RPMI7951 (cell line): ENCODE data around the gene BICD1. TPM values are rescaled to one million over a fixed set of nuclear protein-coding genes. Genes with fewer than 3 reads are reported as not detected.
"Not testable (repeated sequence)": the region's sequence is repeated elsewhere in the genome, so short reads cannot be mapped to it uniquely, and the experiment has no call there.

Source experiments
- DNase-seq: peaks from one replicate; pipeline ENCODE4 v3.0.0-alpha.2; 2012; ENCODE audit warnings: low read depth
- total RNA-seq: library from RNA; depleted of rRNA; stranded (reverse); fragments of >200 nt; shearing (Covaris generic); gene quantifications from 2 replicates; pipeline ENCODE4 v1.2.3, GENCODE V29; 2014

BICD1 gene
- total RNA-seq, 1 experiment from 2014 or later, result 15.1 TPM

DNA sequence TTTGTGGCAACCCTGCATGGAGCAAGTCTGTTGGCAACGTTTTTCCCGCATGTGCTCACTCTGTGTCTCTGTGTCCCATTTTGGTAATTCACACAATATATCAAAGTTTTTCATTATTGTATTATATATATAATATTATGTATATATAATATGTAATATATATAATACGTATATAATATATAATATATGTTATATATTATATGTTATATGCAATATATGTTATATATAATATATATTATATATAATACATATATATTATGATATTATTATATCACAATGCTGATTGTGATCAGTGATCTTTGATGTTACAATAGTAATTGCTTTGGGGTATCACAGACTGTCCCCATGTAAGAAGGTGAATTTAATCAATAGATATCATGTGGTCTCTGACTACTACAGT lies 84.8 kb downstream of the BICD1 start:
- DNase-seq, result no peak

DNA sequence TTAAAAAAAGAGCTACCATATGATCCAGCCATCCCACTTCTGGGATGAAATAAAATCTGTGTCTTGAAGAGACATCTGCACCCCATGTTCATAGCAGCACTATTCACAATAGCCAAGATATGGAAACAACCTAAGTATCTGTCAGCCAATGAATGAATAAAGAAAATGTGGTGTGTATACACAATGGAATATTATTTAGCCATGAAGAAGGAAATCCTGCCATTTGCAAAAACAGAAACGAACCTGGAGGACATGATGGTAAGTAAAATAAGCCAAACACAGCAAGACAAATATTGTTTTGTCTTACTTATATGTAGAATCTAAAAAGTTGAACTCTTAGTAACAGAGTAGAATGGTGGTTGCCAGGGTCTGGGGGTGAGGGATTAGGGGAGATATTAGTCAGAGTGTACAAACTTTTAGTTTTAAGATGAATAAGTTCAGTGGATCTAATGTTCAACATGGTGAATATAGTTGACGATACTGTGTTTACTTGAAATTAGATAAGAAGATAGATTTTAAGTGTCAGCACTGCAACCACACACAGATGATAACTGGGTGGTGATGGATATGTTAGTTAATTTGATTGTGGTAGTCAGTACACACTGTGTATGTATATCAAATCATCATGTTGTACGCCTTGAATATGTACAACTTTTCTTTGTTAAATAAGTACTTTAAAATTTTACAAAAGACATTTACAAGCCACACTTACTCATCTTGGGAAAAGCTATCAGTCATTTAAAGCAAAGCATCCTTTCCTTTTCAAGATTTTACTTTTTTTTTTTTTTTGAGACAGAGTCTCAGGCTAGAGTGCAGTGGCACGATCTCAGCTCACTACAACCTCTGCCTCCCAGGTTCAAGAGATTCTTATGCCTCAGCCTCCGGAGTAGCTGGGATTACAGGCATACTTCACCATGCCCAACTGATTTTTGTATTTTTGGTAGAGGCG lies 89.9 kb downstream of the BICD1 start:
- no peak for DNase-seq

DNA sequence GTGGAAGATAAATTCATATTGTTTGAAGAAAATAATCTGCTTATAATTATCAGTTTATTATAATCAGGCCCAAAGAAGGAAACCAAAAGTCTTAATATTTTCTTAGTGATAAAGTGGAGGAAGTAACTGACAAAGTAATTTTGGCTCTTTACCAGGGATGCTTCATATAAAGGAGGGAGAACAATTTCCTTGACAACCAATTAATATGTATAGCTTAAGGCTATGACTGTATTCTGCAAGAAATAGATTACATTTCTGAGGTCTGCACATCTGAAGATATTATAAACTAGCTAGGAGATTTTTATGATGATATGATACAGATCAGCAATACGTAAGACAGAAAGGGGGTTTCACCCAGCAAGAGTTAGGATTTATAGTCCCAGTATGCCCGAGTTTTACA lies 90.8 kb downstream of the BICD1 start:
- peak; percentile 4 for DNase-seq

DNA sequence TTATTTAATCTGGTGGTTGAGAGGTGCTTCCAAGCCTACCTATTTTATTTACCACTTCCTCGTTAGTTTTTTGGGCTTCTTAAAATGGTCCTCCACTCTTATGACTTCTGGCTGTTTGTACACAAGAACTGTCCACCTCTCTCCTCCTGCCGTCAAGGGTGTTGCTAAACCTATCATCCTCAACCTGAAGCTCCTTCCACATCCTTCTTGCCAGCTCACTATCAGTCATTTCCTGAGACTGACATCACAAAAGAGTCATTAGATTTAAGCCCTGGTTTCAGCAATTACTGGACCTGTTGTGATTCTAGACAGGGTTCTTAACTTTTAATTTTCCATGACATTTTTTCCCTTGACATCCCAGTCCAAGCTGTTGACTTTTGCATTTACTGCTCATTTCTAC lies 91.9 kb downstream of the BICD1 start:
- peak; percentile 56 for DNase-seq

DNA sequence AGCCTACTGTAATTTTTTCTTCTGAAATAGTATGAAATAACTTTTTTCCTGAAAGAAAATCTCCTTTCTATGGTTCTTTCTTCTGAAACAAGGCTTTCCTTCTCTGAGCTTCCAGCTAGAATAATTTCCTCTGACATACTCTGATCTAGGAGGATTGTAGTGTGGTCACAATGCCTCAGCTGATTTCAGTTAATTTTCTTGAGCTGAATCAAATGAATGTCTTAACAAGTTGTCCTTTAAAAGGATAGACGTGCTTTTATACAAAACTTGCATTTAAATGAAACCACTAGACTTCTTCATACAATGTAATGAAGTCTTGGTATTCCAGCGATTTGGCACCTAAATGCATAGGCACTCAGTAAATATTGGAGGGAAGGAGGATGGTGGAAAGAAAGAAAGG lies 94.4 kb downstream of the BICD1 start:
- DNase-seq, result peak; percentile 22

DNA sequence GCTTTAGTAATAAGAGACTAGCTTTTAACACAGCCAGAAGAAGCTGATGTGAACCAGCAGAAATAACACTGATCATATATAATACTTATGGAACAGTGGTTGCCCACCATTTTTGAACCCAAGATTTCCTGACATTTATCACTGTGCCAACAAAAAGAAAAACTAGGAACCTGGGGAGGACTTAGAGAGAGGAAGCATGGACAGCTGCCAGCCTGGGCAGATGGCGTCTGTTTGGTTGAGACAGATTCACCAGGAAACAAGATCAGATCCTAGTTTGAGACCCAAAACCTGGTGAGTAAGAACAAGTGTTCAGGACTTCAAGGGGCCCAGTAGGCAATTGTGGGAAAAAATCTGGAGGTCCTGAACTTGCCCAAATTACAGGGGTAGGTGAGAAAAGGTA lies 95.3 kb downstream of the BICD1 start:
- DNase-seq, result peak; percentile 10

DNA sequence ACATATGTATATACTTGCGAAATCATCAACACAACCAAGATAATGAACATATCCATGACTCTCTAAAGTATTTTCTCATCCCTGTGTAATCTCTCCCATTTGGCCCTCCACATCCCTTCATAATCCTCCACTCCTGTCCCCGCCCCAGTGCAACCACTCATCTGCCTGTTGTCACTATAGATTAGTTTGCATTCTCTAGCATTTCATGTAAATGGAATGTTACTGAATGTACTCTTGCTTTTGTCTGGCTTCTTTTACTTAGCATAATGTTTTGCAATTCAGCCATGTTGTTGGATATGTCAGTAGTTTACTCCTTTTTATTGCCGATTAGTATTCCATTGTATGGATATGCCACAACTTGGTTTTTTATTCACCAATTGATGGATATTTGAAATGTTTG lies 99.1 kb downstream of the BICD1 start:
- DNase-seq, result no peak

DNA sequence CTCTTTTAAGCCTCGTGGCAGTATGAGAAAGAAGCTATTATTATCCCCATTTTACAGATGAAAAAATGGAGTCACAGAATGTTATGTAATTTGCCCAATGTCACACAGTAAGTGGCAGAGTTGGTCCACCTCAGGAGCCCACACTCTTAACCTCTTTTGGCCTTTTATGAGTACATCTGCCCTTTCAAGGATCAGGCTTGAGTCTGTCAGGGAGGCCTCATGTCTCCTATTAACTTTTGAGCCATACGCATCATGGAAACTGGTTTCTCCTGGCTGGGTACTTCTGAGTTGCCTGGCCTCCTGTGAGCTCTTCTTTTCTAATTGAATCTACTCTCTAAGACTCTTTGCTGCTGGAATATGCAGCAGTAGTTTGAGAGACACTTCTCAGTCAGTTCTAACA lies 101.7 kb downstream of the BICD1 start:
- no peak for DNase-seq

DNA sequence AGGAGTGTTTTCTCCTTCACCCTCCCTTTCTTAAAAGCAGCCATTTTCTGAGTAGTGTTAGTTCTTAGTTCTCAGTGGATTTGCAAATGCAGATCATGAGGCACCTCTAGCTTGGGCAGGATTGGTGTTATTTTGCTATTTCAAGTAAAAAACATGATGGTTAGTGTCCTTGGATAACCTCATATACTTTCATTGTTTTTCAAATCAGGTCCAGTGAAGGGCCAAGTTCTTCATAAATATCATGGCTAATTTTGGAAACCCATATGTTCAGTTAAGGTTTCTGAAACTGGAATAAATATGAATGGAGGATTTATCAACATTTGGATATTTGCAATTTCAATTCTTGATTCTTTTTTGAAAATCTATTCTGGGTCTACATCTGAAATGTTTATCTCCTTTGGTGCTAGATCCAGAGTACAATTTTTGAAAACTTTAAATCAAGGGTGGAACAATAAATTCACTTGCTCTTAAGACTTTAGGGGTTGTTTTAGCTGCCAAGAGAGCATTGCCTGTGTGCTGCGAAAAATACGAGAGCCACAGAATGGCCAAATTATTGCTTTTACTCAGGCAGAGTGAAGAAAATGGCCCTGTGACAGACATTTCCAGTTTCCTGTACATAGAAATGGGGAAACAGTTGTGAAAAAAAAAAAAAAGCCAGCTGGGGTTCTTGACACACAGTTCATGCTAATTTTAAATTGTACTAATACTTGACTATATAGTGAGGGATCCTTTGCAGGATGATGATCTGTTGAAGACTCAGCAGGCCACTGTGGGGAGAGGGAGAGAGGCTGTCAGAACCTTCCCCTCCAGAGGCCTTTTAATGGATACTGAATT lies 104.6 kb downstream of the BICD1 start:
- DNase-seq, result no peak

DNA sequence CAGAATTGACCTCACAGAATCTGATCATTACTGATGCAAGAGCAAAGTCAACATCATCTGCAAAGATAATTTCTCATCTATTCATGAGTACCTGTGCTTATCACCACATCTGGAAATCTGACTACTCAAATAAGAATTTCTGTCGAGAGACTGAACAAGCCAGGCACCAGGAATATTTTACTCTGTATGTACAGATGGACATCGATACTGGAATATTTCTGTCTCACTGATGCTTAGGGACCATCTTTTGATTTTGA lies 105.2 kb downstream of the BICD1 start:
- no peak for DNase-seq

DNA sequence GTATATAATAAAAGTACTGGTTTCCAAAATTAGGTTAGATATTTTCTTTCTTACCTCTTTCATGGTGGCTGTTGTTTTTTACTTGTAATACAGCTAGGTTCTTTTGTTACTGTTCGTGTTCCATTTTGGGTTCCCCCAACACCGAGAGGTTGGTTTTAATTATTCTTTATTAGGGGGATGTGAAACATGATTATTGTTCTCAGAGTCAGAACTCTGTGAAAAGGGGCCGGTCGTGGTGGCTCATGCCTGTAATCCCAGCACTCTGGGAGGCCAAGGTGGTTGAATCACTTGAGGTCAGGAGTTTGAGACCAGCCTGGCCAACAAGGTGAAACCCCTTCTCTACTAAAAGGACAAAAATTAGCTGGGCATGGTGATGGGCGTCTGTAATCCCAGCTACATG lies 108.1 kb downstream of the BICD1 start:
- DNase-seq, result no peak

DNA sequence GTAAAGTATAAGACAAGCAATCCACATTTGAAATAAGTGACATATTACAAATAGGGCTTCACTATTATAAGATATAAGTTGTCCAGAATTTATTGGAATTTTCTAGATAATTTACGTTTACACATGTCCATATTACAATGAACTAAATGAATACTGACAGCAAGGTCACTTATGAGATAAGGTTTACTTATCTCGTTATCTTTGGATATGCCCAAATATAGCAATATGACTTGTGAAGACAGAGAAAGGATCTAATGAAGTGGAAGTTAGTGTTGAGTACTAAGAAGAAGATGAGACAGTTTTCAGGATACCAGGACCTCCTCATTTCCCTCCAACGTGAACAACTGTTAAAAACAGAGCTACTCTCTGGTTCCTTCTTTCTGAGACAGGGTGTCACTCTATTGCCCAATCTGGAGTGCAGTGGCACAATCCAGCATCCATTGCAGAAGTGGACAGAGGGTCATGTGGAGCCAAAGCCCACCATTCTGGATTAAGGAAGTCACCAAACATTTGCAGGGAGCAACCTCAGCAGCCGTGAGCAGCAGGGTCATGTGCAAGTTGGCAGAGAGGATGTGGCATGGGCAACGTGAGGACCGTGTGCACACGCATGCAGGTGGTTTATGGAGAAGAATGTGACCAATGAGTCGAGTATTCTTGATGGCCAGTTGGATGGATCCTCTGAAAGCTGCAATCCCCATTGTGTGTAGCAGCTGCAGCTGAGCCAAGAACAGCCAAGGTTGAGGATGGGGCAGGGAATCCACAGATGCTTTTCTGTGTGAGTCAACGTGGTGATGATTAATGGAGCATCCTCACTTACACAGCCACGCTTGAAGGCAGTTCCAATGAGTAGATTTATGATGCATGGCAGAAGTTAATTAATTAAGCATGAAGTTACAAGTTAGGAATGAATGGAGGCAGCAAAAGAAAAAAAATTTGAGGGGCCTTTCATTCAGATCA lies 111.0 kb downstream of the BICD1 start:
- DNase-seq, result peak; percentile 90

DNA sequence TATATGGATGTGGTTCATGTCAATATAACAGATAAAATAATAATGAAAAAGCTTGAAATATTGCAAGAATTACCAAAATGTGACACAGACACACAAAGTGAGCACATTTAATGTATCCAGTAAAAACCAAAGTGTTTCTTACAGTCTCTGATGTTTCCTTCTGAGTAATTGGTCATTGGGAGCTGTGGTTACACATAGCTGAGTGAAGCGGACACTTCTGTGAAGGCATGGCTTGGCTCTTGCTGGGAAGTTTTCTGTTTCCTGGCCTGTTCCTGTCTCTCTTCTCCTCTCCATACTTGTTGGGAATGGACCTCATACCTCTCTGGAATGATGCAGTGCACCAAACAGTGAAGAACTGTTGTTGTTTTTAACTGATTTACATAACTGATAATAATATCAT lies 117.3 kb downstream of the BICD1 start:
- DNase-seq, result no peak

DNA sequence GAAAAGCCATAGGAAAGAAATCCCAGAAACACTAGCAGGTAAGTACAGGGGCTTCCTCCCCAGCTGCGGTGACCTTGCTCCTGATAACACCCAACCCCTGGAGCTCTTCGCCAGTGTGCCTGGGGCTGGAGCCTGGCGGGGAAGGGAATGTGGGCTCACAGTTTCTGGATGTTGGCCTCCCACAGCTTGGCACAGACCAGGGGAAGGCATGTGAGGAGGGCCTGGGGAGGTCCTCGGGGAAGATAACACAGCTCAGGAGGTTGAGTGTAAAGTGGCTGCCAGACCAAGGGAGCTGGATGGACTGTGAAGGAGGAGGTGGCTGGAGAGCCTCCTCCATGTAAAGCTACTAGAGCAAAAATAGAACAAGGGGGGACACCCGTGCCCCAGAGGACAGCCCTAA lies 120.1 kb downstream of the BICD1 start:
- DNase-seq, result no peak

DNA sequence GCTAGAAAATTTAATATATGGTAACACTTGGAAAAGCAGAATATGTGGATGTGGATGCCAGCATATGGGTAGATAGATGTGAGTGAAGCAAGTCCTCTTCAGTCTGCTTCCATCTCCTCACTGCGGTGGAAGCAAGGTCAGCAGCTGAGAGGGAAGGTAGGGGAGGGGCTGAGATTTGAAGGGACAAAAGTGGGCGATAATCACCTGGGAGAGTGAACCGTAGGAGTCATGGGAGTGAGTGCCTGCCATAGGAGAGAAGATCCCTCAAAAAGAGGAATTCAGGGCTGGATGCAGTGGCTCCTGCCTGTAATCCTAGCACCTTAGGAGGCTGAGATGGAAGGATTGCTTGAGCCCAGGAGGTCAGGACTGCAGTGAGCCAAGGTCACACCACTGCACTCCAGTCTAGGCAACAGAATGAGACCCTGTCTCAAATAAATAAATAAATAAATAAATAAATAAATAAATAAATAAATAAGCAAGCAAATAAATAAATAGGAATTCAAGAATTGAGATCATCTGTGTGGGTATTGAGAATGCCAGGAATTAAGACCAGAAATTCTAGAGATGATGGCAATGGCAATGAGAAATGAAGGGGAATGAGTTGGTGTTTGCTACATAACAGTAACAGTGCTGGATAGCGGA lies 123.4 kb downstream of the BICD1 start:
- no peak for DNase-seq

DNA sequence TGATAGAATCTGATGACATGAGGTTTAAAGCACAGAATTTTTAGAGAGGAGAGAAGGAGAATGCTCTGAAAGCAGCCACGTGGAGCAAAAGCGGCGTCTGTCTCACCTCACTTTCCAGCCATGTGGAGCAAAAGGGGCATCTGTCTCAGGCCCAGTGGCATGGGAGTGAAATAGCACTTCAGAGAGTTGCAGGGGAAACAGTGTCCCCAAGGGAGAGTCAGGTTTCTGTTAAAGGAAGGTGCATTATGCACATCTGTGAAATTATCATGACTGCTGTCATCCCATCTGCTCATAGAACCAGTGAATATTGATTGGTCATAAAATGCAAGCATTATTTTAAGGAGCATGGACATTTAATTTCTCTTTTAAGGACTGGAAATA lies 124.0 kb downstream of the BICD1 start:
- DNase-seq, result no peak

DNA sequence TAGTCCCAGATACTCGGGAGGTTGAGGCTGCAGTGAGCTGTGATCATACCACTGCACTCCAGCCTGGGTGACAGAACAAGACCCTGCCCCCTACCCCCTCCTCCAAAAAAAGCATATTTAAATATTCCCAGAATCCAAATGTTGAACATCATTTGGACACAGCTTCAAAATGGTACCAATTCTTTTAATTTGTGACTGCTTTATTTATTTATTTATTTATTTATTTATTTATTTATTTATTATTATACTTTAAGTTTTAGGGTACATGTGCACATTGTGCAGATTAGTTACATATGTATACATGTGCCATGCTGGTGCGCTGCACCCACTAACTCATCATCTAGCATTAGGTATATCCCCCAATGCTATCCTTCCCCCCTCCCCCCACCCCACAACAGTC lies 124.7 kb downstream of the BICD1 start:
- not testable (repeated sequence) for DNase-seq

DNA sequence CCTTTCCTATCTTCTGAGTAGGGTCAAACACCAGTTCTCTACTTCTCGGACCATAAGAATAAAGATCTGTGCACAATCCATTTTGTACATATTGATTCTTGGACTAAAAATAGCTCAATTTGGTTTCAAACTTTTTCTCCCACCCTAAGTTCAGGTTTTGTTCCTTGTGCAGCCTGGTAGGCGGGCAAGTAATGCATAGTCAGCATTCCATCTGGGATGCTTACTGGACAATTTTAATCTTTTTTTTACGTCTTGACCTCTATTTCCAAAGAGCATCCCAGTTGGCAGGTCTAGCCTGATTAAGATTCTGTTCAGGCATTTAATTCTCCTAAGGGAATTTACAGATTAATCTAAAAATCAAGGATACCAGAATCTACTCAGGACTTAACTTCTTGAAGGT lies 126.9 kb downstream of the BICD1 start:
- no peak for DNase-seq

DNA sequence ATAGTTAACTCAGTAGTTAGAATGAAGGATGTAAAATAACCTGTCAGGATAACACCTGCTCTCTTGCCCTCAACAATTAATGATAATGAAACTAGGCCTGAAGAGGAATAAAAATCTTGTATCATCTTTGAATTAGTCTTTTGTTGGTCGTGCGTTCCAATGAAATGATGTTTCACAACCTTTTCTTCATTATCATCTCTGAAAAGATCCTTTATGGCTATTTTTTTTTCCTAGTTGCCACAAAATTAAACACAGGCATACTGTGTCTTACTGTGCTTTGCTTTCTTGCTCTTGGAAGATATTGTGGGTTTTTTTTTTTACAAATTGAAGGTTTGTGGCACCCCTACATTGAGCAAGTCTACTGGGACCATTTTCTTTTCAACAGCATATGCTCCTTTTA lies 128.6 kb downstream of the BICD1 start:
- no peak for DNase-seq

DNA sequence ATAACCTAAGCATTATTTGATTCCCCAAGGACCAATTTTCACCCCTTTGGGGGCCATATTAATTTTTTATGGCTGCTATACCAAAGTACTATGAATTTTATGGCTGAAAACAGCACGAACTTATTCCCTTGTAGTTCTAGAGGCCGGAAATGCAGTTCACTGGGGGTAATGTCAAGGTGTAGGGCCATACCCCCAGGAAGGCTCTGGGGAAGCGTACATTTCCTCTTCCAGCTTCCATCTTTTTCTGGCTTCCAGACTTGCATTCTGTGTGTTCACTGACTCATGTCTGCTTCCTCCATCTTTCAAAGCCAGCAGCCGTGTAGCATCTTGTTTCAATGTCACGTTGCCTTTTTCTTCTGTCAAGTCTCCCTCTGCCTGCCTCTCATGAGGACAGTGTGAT lies 133.5 kb downstream of the BICD1 start:
- DNase-seq, result peak; percentile 9

DNA sequence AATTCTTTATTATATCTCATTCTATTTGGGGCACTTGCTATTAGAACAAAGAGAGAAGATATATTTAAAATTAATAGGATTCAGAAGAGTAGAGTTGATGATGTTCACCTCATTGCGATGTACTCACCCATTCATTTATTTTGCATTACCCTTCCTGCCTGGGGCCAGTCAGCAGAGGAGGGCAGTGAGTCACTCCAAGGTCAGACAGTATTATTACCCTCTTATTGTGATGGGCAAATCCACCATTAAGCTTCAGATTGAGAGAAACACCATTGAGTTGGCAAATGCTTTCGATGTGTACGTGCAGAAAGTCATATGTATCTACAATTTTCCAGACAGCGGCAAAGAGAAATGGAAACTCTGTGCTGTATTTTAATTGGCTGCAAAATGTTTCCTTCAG lies 134.2 kb downstream of the BICD1 start:
- peak; percentile 74 for DNase-seq

DNA sequence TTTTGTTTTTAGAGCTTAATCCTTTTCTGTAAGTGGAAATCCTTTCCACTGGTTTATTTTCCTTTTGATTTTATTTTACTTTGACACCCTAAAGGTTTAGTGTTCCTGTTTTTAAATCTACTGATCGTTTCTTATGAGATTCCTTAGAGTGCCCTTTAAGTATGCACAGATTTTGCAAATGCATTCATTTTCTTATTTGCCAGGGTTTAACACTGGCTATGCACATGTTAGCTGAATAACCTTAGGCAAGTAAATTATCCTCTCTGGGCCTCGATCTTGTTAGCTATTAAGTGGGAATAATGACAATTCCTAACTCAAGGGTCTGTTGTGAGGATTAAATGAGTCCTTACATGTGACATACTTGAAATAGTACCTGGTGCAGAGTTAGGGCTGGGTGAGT lies 136.0 kb downstream of the BICD1 start:
- DNase-seq, result no peak
